ENCODE results near the gene MSLN. TPM values are rescaled to one million over a fixed set of nuclear protein-coding genes. Genes with fewer than 3 reads are reported as not detected.
A peak's percentile ranks its signal among the peaks of the same experiment; 100 is the strongest.

The MSLN gene
- total and polyA plus RNA-seq, 2 experiments from 2014 or later = 4.5 TPM; not detected in 1

GRCh38 chr16:714558-715476 is 45.7 kb upstream of the MSLN start, which contains the start of gene METRN:
METRN (plus strand) TSS chr16:715118; CDS start chr16:715290, 172 bp downstream.
- no peaks in the 10 kb centered on the region for H3K27me3 ChIP-seq
- DNase-seq (ENCODE audit: low read depth in 1 of 2, low spot score in 1 of 2) = peak; percentile 93 to 96
- H3K4me3 ChIP-seq = peak within 1 kb of the TSS; percentile 62
- no peak for TF ChIP-seq CTCF (IDR thresholded peaks at IDR 0.05; ENCODE audit: low read depth, low read length)
- no peaks in the 10 kb centered on the region for H3K36me3 ChIP-seq
- H3K4me1 ChIP-seq (ENCODE audit: low read depth) = peaks cover 27% of the 10 kb centered on the region
- H3K9me3 ChIP-seq (ENCODE audit: low read depth) = no peaks in the 10 kb centered on the region
- H3K27ac ChIP-seq = no peak within 1 kb of the TSS

GRCh38 chr16:715477-716199 is 44.9 kb upstream of the MSLN start:
- peak in 1 of 2 donors; percentile 79 for DNase-seq (ENCODE audit: low read depth in 1 of 2, low spot score in 1 of 2)
- Histone ChIP-seq H3K9me3 (ENCODE audit: low read depth) (no peaks in the 10 kb centered on the region), H3K36me3 (no peaks in the 10 kb centered on the region), H3K4me1 (ENCODE audit: low read depth) (peaks cover 22% of the 10 kb centered on the region), H3K27me3 (no peaks in the 10 kb centered on the region), H3K4me3 (peak overlapping the region; percentile 62), H3K27ac (no peak overlapping the region)
- peak; percentile 5 for TF ChIP-seq CTCF (IDR thresholded peaks at IDR 0.05; ENCODE audit: low read depth, low read length)

- H3K9me3 ChIP-seq (ENCODE audit: low read depth) = no peaks in the 10 kb centered on the region
- H3K27me3 ChIP-seq = no peaks in the 10 kb centered on the region
- H3K4me3 ChIP-seq = peak overlapping the region; percentile 62
- no peak for TF ChIP-seq CTCF (IDR thresholded peaks at IDR 0.05; ENCODE audit: low read depth, low read length)
- DNase-seq (ENCODE audit: low read depth in 1 of 2, low spot score in 1 of 2) = peak; percentile 80 to 82
- H3K36me3 ChIP-seq = no peaks in the 10 kb centered on the region
- no peak overlapping the region for H3K27ac ChIP-seq
- H3K4me1 ChIP-seq (ENCODE audit: low read depth) = peaks cover 19% of the 10 kb centered on the region
Measured at GRCh38 chr16:716200-716568, 44.4 kb upstream of the MSLN start.

GRCh38 chr16:716768-717325 is 43.7 kb upstream of the MSLN start:
- Histone ChIP-seq H3K36me3 (no peaks in the 10 kb centered on the region), H3K9me3 (ENCODE audit: low read depth) (no peaks in the 10 kb centered on the region), H3K27ac (no peak overlapping the region), H3K4me3 (no peak overlapping the region), H3K27me3 (no peaks in the 10 kb centered on the region), H3K4me1 (ENCODE audit: low read depth) (peaks cover 23% of the 10 kb centered on the region)
- no peak for TF ChIP-seq CTCF (IDR thresholded peaks at IDR 0.05; ENCODE audit: low read depth, low read length)
- DNase-seq (ENCODE audit: low read depth in 1 of 2, low spot score in 1 of 2) = no peak

GRCh38 chr16:717450-718245 is 42.9 kb upstream of the MSLN start:
- H3K27ac ChIP-seq = no peak overlapping the region
- peaks cover 23% of the 10 kb centered on the region for H3K4me1 ChIP-seq (ENCODE audit: low read depth)

More at GRCh38 chr16:717450-718245, 42.9 kb upstream of the MSLN start:
- Histone ChIP-seq H3K27me3 (no peaks in the 10 kb centered on the region), H3K4me3 (no peak overlapping the region), H3K36me3 (no peaks in the 10 kb centered on the region), H3K9me3 (ENCODE audit: low read depth) (no peaks in the 10 kb centered on the region)
- TF ChIP-seq CTCF (IDR thresholded peaks at IDR 0.05; ENCODE audit: low read depth, low read length) = no peak
- no peak for DNase-seq (ENCODE audit: low read depth in 1 of 2, low spot score in 1 of 2)
